ENCODE data around the gene MEG3. TPM values are rescaled to one million over a fixed set of nuclear protein-coding genes. Genes with fewer than 3 reads are reported as not detected.

MEG3 gene
- total RNA-seq, 1 donor from 2014 or later, result not detected

DNA sequence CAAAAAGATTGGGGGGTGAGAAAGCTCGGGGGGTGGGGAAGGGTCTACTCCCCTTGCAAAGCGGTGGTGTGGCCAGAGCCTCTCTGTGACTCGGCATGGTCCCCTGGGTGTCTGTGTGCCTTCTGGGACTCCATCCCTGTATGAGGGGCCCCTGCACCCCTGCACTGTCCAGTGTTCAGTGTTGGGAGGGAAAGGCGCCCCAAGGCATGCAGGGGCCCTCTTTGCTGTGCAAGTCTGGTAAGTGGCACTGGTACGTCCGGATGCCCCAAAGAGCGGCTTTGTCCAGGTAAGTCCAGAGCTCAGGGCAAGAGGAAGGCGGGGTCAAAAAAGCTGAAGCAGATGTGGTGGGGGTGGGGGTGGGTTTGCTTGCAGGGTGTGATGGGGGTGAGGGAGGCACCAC lies 53.9 kb downstream of the MEG3 start:
- Mint-ChIP-seq H3K36me3 (ENCODE audit: low read depth) (peaks cover 3% of the 10 kb centered on the region), H3K4me3 (ENCODE audit: unreplicated experiment) (no peak overlapping the region), H3K27me3 (ENCODE audit: low read depth) (peaks cover 12% of the 10 kb centered on the region), H3K9me3 (ENCODE audit: low read depth) (peaks cover 10% of the 10 kb centered on the region), H3K4me1 (ENCODE audit: low read depth) (no peaks in the 10 kb centered on the region), H3K27ac (ENCODE audit: unreplicated experiment) (no peak overlapping the region)
- TF ChIP-seq, protein P1, sequence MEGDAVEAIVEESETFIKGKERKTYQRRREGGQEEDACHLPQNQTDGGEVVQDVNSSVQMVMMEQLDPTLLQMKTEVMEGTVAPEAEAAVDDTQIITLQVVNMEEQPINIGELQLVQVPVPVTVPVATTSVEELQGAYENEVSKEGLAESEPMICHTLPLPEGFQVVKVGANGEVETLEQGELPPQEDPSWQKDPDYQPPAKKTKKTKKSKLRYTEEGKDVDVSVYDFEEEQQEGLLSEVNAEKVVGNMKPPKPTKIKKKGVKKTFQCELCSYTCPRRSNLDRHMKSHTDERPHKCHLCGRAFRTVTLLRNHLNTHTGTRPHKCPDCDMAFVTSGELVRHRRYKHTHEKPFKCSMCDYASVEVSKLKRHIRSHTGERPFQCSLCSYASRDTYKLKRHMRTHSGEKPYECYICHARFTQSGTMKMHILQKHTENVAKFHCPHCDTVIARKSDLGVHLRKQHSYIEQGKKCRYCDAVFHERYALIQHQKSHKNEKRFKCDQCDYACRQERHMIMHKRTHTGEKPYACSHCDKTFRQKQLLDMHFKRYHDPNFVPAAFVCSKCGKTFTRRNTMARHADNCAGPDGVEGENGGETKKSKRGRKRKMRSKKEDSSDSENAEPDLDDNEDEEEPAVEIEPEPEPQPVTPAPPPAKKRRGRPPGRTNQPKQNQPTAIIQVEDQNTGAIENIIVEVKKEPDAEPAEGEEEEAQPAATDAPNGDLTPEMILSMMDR (IDR thresholded peaks at IDR 0.05), result no peak
- peak; percentile 59 for DNase-seq (ENCODE audit: low spot score)

DNA sequence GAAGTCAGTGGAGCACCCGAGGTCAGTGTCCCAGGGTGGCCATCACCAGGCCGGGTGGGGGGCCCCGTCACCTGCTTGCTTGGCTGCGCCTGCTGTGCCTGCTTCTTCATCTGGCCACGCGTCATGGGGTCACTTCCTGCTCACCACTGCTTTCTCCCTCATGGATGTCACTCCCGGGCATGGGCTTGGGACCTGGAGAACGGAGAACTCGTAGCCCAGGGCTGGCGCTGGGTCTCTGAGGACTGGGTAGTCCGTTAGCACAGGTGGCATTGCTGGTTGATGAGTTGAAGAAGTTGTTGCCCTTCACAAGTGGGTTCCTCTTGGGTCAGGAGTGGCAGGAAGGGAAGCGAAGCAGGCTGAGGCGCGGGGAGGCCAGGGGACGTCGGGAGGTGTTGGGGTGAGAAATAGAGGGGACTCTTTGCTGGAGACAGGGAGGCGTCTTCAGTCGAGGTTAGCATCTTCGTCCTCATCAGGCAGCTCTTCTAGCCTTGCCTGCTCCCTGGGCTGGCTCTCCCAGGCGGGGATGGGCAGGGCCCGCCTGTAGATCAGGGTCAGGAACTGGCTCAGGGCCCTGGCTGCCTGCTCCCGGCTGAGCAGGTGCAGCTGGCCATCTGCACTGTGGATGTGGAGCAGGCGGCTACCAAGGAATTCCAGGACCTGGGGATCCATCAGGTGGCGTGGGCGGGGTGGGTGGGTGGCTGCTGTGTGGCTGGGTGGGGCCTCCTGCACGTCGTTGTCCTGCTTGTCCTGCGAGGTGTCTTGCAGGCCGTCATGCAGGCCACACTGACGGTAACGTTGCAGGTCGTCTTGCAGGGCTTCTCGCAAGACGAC lies 54.6 kb downstream of the MEG3 start:
- Mint-ChIP-seq H3K36me3 (ENCODE audit: low read depth) (peaks cover 3% of the 10 kb centered on the region), H3K9me3 (ENCODE audit: low read depth) (peaks cover 10% of the 10 kb centered on the region), H3K27ac (ENCODE audit: unreplicated experiment) (no peak overlapping the region), H3K4me1 (ENCODE audit: low read depth) (no peaks in the 10 kb centered on the region), H3K27me3 (ENCODE audit: low read depth) (peaks cover 13% of the 10 kb centered on the region), H3K4me3 (ENCODE audit: unreplicated experiment) (no peak overlapping the region)
- DNase-seq (ENCODE audit: low spot score), result peak; percentile 86
- TF ChIP-seq, protein P1 (IDR thresholded peaks at IDR 0.05), result no peak

DNA sequence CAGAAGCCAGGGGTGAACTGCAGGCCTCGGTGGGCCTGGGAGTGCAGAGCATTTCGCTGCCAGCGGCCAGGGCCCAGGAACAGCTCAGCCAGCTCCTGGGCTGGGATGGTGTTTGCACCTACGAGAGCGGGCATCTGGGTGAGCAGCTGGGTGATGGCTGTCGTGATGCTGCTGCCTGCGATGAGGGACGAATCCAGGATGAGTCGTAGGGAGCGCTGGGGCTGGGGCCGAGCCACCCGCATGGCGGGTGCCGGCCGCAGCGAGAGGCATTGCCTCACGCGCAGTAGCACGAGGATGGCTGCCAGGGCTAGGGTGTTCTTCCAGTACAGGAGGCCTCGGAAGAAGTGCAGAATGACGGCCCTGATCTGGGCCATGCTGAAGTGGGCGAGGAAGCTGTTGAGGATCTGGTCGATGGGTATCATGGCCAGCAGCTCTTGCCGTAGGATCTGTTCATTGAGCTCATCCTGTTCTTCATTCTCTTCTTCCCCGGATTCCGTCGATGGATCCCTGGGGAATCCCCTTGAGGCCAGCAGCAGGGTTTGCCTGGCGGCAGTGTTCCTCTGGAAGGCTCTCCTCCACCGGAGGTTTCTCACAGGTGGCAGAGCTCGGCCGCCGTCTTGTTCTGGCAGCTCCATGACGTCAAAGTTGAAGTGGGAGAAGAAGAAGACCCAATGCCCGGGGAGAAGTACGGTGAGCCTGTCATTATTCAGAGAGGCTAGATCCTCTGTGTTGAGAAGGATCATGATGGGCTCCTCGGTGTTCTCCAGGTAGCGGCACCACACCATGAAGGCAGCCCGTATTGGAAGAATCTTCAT lies 55.5 kb downstream of the MEG3 start:
- DNase-seq (ENCODE audit: low spot score), result peak; percentile 81
- no peak overlapping the region for H3K4me3 Mint-ChIP-seq (ENCODE audit: unreplicated experiment)
- H3K36me3 Mint-ChIP-seq (ENCODE audit: low read depth), result peaks cover 3% of the 10 kb centered on the region
- H3K27me3 Mint-ChIP-seq (ENCODE audit: low read depth), result peaks cover 17% of the 10 kb centered on the region
- H3K9me3 Mint-ChIP-seq (ENCODE audit: low read depth), result peaks cover 10% of the 10 kb centered on the region
- TF ChIP-seq, protein P1 (IDR thresholded peaks at IDR 0.05), result no peak
- H3K4me1 Mint-ChIP-seq (ENCODE audit: low read depth), result no peaks in the 10 kb centered on the region
- no peak overlapping the region for H3K27ac Mint-ChIP-seq (ENCODE audit: unreplicated experiment)

DNA sequence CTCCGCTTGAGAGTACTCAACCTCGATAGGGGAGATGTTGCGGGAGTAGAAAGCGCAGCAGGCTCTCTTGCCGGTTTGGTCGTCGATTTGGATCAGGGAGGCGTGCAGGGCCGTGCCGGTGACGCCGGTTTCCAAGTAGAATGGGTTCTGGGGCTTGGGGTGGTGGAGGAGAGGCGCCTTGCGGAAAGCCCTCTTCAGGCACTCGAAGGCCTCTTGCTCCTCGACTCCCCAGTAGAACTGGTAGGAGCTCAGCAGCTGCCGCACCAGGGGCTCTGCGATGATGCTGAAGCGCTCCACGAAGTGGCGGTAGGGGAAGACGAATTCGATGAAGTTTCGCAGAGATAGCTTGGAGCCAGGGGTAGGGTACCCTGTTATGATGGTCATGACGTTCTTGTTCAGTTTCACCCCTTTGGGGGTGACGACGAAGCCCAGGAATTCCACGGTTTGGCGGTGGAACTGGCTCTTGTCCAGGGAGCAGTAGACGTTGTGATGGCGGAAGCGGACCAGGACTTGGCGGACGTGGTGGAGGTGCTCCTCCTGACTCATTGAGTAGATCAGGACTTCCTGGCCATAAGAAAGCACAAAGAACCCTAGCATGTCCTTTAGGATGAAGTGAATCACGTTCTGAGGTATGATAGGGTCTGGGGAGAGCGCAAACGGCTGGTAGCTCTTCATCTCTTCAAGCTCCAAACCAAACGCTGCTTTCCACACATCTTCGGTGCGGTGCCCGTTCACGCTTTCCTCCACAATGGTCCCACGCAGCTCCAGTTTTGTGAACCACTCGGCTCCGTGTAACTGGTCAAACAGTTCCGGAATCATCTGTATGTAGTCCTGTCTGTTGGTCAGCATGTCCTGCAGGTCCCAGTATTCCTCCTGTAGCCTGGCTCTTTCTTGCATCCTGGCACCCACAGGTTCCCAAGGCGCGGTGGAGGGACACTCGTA lies 56.4 kb downstream of the MEG3 start:
- Mint-ChIP-seq H3K9me3 (ENCODE audit: low read depth) (peaks cover 10% of the 10 kb centered on the region), H3K4me1 (ENCODE audit: low read depth) (peaks cover 2% of the 10 kb centered on the region), H3K27ac (ENCODE audit: unreplicated experiment) (no peak overlapping the region), H3K4me3 (ENCODE audit: unreplicated experiment) (no peak overlapping the region), H3K27me3 (ENCODE audit: low read depth) (peaks cover 17% of the 10 kb centered on the region), H3K36me3 (ENCODE audit: low read depth) (peaks cover 3% of the 10 kb centered on the region)
- peak; percentile 72 for DNase-seq (ENCODE audit: low spot score)
- TF ChIP-seq, protein P1 (IDR thresholded peaks at IDR 0.05), result no peak

Measured in chondrocyte (in vitro differentiated cells).